GM21360 (cell line): Measurements from ENCODE around the gene PLA2G4F.

Source experiments
- ATAC-seq: cut with Tn5 transposase; IDR thresholded peaks from one replicate; pipeline ENCODE4 v1.9.1; 2021; ENCODE audit warnings: mild to moderate bottlenecking, moderate library complexity; ENCODE audit not compliant: unreplicated experiment

PLA2G4F gene, protein sequence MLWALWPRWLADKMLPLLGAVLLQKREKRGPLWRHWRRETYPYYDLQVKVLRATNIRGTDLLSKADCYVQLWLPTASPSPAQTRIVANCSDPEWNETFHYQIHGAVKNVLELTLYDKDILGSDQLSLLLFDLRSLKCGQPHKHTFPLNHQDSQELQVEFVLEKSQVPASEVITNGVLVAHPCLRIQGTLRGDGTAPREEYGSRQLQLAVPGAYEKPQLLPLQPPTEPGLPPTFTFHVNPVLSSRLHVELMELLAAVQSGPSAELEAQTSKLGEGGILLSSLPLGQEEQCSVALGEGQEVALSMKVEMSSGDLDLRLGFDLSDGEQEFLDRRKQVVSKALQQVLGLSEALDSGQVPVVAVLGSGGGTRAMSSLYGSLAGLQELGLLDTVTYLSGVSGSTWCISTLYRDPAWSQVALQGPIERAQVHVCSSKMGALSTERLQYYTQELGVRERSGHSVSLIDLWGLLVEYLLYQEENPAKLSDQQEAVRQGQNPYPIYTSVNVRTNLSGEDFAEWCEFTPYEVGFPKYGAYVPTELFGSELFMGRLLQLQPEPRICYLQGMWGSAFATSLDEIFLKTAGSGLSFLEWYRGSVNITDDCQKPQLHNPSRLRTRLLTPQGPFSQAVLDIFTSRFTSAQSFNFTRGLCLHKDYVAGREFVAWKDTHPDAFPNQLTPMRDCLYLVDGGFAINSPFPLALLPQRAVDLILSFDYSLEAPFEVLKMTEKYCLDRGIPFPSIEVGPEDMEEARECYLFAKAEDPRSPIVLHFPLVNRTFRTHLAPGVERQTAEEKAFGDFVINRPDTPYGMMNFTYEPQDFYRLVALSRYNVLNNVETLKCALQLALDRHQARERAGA

DNA sequence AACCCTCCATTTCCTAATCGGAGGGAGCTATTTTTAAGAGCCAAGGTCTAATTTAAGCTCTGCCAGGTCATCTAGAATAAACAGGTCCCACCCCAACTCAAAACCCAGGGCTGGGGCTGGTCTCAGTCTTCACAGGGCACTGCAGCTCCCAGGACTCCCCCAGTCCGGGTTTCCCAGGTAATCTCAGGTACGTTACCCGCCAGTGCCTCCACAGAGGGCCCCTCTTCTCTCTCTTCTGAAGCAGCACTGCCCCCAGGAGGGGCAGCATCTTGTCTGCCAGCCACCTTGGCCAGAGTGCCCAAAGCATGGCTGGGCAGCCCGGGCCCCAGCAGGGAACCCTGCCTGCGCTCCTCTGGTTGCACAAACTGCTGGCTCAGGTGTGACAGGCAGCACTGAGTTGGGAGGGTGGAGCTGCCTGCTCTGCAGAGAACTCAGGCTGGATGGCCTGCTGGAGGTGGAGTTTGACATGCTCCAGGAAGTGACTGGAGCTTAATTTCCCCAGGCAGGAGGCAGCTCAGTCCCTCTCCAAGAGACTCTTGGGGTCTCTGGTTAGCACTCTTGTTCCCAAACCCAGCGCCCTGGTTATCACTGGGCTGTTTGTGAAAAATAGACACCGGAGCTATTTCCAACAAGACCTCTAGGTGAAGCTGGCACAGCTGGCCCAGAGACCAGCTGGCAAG, at the start of gene PLA2G4F:
TSS of gene PLA2G4F (minus strand) at position 394 of the 680 bp plus-strand sequence. CDS start at position 307, 87 bp downstream.
- no peak for ATAC-seq

DNA sequence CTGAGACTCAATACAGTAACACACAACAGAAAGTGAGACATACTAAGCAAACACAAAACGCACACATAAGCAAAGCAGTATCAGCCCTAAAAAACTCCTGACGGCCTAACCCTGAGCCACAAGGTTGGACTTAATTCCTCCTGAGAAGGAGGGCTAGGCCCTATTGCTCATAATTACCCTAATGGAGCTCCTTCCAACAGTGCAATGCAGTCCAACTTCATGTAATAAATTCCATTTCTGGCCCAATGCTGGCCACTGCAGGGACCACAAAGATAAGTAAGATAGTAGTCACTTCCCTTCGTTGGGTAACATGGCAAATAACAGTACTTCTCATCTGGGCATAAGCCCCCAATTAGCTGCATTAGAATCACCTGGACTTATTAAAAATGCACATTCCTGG, 47.5 kb upstream of the PLA2G4F start:
- ATAC-seq, result no peak

DNA sequence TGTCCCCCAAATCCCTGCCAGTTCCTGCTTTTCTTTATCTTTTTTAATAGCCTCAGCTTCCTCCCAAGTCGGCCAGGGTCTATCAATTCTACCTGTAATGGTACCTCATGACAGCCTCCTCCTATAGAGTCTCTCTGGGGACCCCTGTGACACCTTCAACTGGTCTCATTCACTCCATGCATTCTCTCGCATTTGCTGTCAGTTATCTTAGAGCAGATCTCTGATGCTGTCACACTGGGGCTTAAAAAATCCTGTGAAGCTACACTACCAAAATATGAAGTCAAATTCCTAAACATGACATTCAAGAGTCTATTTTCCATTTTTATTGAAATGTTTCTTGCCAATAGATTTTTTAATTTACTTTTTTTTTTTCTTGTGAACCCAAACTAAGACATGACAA, 46.2 kb upstream of the PLA2G4F start:
- ATAC-seq, result no peak

DNA sequence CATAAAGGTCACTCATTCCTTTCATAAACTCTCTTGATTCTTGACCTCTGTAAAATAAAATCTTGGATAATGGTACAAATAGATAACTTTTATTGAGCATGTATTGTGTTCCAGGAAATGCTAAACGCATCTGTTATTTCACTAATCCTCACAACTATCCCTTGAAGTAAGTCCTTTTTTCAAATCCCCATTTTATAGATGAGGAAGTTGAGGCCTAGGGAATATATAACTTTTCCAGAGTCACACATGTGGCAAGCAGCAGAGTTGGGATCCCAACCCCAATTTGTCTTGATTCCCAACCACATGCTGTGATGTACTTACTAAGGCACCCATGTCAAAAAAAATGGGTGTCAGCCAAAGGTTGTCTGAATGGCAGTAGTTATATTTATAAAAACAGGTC, 45.4 kb upstream of the PLA2G4F start:
- ATAC-seq, result no peak

DNA sequence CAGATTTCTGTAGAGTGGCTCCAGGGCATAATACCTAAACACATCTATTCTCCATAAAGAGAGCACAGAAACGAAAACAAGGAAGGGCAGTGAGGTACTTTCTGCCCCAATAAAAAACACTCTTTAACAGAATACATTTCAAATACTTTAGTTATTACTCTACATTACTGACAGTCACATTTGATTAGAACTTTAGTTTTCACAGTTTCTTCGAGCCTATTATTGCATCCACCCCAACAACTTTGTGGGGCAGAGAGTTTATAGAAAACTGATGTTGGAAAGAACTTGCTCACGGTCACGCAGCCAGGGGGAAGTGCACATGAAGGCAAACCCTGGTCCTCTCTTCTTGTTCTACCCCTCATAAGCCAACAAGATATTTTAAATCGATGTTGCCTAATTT, 42.7 kb upstream of the PLA2G4F start:
- no peak for ATAC-seq

DNA sequence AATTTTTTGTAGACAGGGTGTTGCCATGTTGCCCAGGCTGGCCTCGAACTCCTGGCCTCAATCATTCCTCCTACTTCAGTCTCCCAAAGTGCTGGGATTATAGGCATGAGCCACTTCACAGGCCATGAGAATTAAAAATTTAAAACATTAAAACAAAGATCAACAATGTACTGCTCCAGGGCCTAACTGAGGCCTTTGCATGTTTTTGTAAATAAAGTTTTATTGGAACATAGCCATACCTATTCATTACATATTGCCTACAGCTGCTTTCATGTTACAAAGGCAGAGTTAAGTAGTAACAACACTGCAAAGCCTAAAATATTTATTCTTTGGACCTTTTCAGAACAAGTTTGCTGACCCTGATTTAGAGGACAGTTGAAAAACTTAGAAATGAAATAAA, 42.1 kb upstream of the PLA2G4F start:
- ATAC-seq, result no peak

DNA sequence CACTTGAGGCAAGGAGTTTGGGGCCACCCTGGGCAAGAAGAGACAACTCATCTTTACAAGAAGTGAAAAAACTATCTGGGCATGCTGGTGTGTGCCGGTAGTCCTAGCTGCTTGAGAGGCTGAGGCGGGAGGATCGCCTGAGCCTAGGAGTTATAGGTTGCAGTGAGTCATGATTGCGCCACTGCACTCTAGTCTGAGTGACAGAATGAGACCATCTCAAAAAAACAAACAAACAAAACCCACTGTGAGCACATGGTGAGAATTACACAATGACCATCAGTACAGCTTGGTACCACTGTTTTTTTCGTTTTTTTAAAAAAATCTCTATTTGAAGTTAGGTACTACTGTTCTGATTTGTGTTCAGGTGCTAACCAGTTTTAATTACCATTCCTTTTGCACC, 38.1 kb upstream of the PLA2G4F start:
- ATAC-seq, result no peak

DNA sequence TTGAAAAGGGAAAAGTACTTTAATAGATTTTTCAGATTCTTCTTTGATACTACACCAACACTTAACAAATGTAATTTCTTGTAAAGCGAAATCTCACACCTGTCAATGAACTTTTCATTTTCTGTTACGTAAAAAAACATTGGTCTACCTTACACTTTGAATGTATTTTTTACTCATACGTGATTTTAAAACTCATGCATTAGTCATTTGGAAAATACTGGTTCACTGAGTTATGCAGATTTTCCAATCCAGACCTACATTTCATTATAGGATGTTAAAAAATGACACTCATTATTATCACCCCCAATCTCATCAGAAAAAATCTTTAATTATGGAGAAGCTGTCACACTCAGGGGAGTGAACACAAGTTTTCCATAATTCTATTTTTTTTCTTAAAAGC, 36.9 kb upstream of the PLA2G4F start:
- ATAC-seq, result no peak

DNA sequence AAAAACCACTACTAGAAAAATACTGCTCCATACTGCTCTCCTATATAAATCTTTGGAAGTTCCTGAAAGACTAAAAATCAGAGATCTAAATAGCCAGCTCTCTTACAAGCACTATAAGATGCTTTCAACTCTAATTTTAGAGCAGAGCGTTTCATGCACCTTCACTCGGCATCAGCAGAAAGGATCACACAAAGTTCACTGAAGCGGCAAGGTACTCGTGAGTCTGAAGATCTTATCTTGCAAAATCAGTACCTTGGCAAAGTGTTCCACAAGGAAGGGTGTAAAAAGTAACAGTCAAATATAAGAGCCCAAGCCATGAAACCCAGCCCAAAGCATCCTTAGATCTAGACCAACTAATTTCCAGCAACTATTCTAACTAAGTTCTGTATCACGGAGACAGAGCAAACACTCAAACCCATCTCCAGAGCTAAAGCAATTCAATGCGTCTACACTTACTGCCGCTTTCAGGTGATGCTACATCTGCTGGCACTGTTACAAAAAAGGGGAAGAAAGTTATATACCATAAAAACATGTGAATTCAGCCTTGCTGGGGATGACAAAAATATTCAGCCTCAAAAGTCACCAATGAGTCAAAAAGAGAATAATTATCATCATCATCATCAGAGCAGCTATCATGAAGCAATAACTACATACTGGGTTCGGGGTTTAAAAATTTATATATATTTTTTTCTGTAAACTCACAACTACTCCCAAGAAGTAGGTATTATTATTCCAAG, 35.3 kb upstream of the PLA2G4F start:
- ATAC-seq, result peak; percentile 44

DNA sequence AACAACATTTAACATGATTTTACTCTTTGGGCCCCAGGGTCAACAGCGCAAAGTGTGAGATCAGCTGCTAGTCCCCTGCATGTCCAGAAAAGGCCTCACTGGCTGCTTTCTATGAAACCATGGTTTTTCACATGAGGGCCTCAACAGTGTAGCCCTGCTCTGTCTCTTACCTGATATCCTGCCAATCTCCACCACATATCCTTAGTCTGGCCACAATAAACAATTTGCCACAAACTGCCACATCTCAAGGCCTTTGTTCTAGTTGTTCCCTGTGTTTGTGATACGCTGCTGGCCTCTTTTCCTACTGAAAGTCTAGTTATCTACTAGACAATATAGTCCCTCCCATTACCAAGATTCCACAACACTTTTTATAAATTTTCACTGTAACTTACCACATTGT, 33.9 kb upstream of the PLA2G4F start:
- ATAC-seq, result no peak

DNA sequence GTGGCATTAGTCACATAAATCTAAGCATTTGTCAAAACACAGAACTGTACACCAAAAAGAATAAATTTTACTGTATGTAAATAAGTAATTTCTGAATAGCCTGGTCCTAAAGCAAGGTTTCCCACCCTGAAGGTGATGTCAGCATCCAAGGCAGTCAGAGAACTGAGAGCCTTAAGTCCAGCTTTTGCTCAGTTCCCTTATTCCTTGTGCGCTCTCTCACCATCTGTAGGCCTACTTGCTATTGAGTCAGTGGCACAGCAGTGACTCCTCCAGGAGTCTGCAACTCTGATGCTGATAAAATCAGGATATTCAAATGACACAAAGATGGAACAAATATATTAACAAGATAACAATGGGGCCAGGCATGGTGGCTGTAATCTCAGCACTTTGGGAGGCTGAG, 29.4 kb upstream of the PLA2G4F start:
- no peak for ATAC-seq

DNA sequence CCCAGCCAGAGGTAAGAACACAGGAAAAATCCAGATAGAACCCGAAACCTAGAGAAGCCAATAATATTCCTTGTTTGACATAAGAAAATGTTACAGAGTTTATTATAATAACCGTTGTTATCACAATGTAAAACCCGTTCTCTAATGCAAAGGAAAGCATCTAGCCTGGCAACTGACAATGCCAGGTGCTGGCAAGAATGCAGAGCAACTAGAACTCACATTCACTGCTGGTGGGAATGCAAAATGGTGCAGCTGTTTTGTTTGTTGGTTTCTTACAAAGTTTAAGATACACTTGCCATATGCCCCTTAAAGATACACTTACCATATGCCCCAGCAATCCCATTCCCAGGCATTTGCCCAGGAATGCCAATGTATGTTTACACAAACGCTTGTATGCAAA, 28.3 kb upstream of the PLA2G4F start:
- no peak for ATAC-seq

DNA sequence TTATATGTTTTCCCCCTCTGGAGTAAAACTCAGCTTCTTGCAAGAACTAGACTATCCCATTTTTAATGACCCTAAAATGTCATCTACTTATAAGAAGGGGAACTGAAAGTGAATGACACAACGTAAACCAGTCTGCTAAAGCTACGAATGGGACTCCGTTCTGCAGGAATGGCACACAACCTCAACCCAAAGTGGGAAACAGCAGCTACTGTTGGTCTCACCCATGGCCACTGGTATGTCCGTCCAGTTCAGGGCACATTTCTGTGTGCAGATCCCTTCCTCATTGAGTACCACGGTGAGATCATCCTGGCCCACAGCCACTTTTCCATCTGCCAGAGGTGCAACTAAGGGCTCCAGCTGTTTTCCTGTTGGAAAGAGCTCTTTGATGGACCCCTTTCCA, 27.9 kb upstream of the PLA2G4F start:
- no peak for ATAC-seq

DNA sequence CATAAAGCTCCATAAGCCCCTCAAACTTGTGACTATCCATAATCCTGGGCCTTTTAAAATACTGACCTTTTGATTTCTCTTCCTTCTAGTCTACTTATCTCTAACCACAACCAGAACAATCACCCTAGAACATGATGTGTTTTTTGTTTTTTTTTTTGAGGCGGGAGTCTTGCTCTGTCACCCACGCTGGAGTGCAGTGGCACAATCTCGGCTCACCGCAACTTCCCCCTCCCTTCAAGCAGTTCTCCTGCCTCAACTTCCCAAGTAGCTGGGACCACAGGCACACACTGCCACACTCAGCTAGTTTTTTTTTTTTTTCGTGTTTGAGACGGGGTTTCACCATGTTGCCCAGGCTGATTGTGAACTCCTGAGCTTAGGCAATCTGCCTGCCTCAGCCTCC, 26.5 kb upstream of the PLA2G4F start:
- no peak for ATAC-seq

DNA sequence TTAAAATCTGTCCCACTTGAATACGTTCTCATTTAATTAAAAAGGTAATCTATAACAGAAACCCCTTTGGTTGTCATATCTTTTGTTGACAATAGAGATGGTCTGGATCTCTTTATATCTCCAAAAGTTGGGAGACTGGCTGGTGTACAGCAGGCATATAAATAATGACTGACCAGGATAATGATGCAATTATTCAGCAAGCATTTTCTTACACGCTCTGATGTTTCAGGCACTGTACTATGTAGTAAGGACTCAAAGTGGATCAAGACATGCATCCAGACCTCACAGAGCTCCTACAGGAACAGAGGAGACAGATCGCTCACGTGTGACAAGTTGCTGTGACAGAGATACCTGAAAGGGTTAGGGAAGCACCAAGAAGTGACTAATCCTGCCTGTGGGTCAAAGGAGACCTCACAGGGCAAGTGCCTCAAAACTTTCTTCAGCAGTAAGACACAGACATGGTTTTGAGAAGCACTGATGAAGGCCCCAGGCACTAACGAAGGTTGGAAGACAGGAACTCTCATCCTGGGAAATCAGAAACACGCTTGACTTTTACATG, 26.0 kb upstream of the PLA2G4F start:
- no peak for ATAC-seq

DNA sequence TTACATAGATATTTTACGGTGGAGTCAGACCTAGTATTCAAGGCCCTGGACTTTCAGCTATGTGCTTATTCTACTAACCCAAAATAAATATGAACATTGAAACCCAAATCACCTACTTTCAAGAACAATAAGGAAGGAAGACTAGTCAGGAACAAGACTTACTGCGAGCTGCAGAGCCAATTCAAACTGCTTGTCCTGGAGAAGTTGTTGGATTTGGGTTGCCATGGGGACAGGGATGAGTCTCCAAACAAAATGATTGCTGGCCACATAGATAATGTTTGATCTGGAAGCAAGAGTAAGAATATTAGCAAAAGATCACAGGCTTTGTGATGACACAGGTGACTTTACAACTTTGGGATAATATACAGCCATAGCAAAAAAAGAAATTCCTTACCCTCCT, 21.6 kb upstream of the PLA2G4F start:
- ATAC-seq, result no peak

DNA sequence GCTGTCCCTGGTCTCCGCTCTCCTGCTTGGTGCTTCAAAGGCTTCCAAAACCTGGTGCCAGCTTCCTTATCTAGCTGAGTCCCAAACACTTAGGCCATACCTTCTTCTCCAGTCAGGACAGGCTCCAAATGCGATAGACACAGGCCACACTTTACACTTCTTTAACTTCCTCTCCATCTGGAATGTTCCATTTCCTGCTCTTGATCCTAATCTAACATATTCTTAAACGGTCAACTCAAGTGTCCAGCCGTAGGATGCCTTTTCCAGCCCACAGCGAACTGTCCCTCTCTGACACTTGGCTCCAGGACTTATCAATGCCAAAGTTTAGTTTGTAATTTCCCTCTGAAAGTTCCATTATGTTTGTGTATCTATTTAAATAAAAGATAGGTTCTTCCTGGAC, 19.2 kb upstream of the PLA2G4F start:
- no peak for ATAC-seq

DNA sequence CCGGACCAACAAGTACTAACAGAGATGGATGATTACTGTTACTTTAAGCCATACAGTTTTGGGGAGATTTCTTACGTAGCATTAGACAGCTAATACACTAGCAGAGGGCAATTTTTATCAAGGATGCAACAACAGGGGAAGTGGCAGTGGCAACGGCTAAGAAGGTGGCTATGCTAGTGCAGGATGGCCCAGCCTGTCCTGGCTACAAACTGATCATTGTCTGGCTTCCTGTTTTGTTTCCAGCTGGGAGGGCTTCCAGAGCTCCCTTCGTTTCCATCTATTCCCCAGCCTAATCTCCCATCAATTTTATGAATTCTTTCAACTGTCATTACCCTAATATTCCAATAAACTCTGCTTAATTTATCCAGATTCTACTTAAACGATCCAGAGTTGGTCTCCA, 16.0 kb upstream of the PLA2G4F start:
- ATAC-seq, result no peak

DNA sequence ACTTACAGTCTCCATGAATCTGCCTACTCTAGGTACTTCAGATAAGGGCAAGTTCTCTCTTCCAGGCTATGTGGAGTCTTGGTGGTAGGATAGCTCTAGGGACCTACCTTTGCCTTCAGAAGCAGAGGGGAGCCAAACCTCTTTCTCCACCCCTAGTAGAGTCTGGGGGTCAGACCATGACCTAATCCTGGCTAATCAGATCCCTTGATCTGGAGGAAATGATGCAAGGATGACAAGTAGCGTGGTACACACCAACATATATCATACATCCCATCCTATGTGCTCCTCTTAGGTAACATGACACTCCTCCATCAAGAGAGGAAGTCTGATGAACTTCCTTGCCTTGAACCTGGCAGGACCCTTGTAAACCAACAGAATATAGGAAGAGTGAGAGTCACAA, 15.4 kb upstream of the PLA2G4F start:
- no peak for ATAC-seq

DNA sequence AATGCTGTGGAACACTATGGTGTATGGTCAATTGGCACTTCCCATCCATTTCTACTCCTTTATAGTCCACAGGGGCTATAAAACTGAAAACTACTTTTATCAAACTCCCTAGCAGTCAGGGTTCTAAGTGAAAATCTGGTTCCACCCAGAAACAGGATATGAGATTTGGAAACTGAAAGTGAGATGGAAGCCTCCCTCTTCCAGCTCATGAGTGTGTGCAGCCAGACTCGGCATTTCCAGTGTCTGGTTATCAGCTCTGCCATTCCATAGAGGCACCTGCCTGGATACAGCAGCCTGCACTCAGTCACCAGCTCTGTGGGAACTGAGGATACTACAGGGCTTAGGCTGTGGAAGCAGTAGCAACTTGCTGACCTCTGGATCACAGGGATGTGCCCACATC, 14.7 kb upstream of the PLA2G4F start:
- ATAC-seq, result no peak
